GM23338 (cell line): ENCODE results near the gene AMPD3. TPM values are rescaled to one million over a fixed set of nuclear protein-coding genes. Genes with fewer than 3 reads are reported as not detected.

ENCODE experiments used
- ATAC-seq: fragments of 200-7000 bp; cut with Tn5 transposase; 3 replicates; pipeline ENCODE4 v1.9.1; 2020
- DNase-seq: peaks from one replicate; pipeline ENCODE4 v3.0.0-alpha.2; 2015; ENCODE audit warnings: low spot score
- H2AFZ ChIP-seq: fragments of 200-600 bp; sonication (generic); 2 replicates; pipeline ENCODE4 v1.8.0; 2016; ENCODE audit warnings: antibody characterized with exemption, mild to moderate bottlenecking, moderate library complexity
- H3F3A ChIP-seq: fragments of 200-600 bp; sonication (generic); replicated peaks from 2 replicates; pipeline ENCODE4 v1.8.0; 2017; ENCODE audit warnings: antibody characterized with exemption, mixed run types, low read depth
- H3K27ac ChIP-seq: fragments of 200-600 bp; sonication (generic); 2 replicates; pipeline ENCODE4 v1.6.1; 2016; ENCODE audit warnings: low read depth
- H3K27me3 ChIP-seq: fragments of 200-600 bp; sonication (generic); 2 replicates; pipeline ENCODE4 v1.8.0; 2016; ENCODE audit warnings: mild to moderate bottlenecking, mixed run types, moderate library complexity; ENCODE audit not compliant: insufficient read depth
- H3K36me3 ChIP-seq: fragments of 200-600 bp; sonication (generic); 2 replicates; pipeline ENCODE4 v1.8.0; 2016; ENCODE audit warnings: mild to moderate bottlenecking; ENCODE audit not compliant: insufficient read depth
- H3K4me1 ChIP-seq: fragments of 200-600 bp; sonication (generic); 2 replicates; pipeline ENCODE4 v1.8.0; 2016; ENCODE audit warnings: mild to moderate bottlenecking, moderate library complexity; ENCODE audit not compliant: insufficient read depth
- H3K4me2 ChIP-seq: fragments of 200-600 bp; sonication (generic); 2 replicates; pipeline ENCODE4 v1.7.1; 2017; ENCODE audit warnings: mixed run types
- H3K4me3 ChIP-seq: fragments of 200-600 bp; sonication (generic); 2 replicates; pipeline ENCODE4 v1.6.1; 2016; ENCODE audit warnings: mixed run types
- H3K79me2 ChIP-seq: fragments of 200-600 bp; sonication (generic); replicated peaks from 2 replicates; pipeline ENCODE4 v1.8.0; 2017; ENCODE audit warnings: mild to moderate bottlenecking; ENCODE audit not compliant: insufficient read depth
- H3K9me2 ChIP-seq: fragments of 200-600 bp; sonication (generic); 2 replicates; pipeline ENCODE4 v1.8.0; 2017; ENCODE audit not compliant: insufficient read depth
- H4K20me1 ChIP-seq: fragments of 200-600 bp; sonication (generic); replicated peaks from 2 replicates; pipeline ENCODE4 v1.8.0; 2017; ENCODE audit warnings: mild to moderate bottlenecking; ENCODE audit not compliant: insufficient read depth
- H3K27ac Mint-ChIP-seq: 2 replicates; pipeline ENCODE4 v1.8.0; 2020; ENCODE audit warnings: inconsistent platforms, mild to moderate bottlenecking, moderate library complexity, mixed read lengths
- H3K27me3 Mint-ChIP-seq: 3 replicates; pipeline ENCODE4 v1.8.0; 2022; ENCODE audit warnings: low read depth, mild to moderate bottlenecking, moderate library complexity, mixed read lengths, inconsistent platforms; ENCODE audit not compliant: insufficient read depth, poor library complexity
- H3K36me3 Mint-ChIP-seq: 3 replicates; pipeline ENCODE4 v1.8.0; 2021; ENCODE audit warnings: low read depth, mild to moderate bottlenecking, inconsistent platforms, moderate library complexity, mixed read lengths
- H3K4me1 Mint-ChIP-seq: 3 replicates; pipeline ENCODE4 v1.8.0; 2020; ENCODE audit warnings: mild to moderate bottlenecking, inconsistent platforms, mixed read lengths
- H3K4me3 Mint-ChIP-seq: 3 replicates; pipeline ENCODE4 v1.8.0; 2021; ENCODE audit warnings: moderate library complexity, mild to moderate bottlenecking, inconsistent platforms, mixed read lengths
- H3K9me3 Mint-ChIP-seq: 3 replicates; pipeline ENCODE4 v1.8.0; 2020; ENCODE audit warnings: moderate library complexity, mild to moderate bottlenecking, inconsistent platforms, mixed read lengths
- CREB1 ChIP-seq: fragments of 250-450 bp; sonication (Bioruptor Pico); IDR thresholded peaks from 2 replicates; pipeline ENCODE4 v1.5.0; 2020; ENCODE audit warnings: low read depth, mild to moderate bottlenecking, moderate library complexity
- EZH2 ChIP-seq: fragments of 200-600 bp; sonication (generic); IDR thresholded peaks from one replicate; pipeline ENCODE4 v1.8.0; 2017; ENCODE audit warnings: antibody characterized with exemption, mild to moderate bottlenecking, low read depth; ENCODE audit not compliant: unreplicated experiment
- EZH2phosphoT487 ChIP-seq: fragments of 200-600 bp; sonication (generic); IDR thresholded peaks from one replicate; pipeline ENCODE4 v1.8.1; 2018; ENCODE audit warnings: antibody characterized with exemption; ENCODE audit not compliant: unreplicated experiment
- JUNB ChIP-seq: IDR thresholded peaks from one replicate; pipeline ENCODE4 v1.6.1; 2016; ENCODE audit warnings: antibody characterized with exemption; ENCODE audit not compliant: unreplicated experiment
- NANOG ChIP-seq: IDR thresholded peaks from 2 replicates; pipeline ENCODE4 v1.6.1; 2016; ENCODE audit warnings: antibody characterized with exemption, borderline replicate concordance
- POLR2AphosphoS5 ChIP-seq: IDR thresholded peaks from 2 replicates; pipeline ENCODE4 v1.6.1; 2016; ENCODE audit warnings: antibody characterized with exemption, low read depth
- STAT1 ChIP-seq: IDR thresholded peaks from one replicate; pipeline ENCODE4 v1.6.1; 2016; ENCODE audit warnings: antibody characterized with exemption; ENCODE audit not compliant: unreplicated experiment
- ZNF114 ChIP-seq: fragments of 250-450 bp; sonication (Bioruptor Pico); IDR thresholded peaks from 2 replicates; pipeline ENCODE4 v1.5.0; 2020; ENCODE audit warnings: mild to moderate bottlenecking, moderate library complexity
- ZNF331 ChIP-seq: fragments of 250-450 bp; sonication (Bioruptor Pico); IDR thresholded peaks from 2 replicates; pipeline ENCODE4 v1.5.0; 2020; ENCODE audit warnings: low read depth, mild to moderate bottlenecking, moderate library complexity
- polyA plus RNA-seq: library from polyadenylated mRNA; unstranded; fragments of >200 nt; fragmentation: Nextera tagmentation; extraction: Ambion mirVana; gene quantifications from 2 replicates; pipeline ENCODE4 v1.2.1, GENCODE V29; 2016
- total RNA-seq: library from RNA; depleted of rRNA; stranded (reverse); fragments of >200 nt; shearing (Covaris generic); gene quantifications from 2 replicates; pipeline ENCODE4 v1.2.3, GENCODE V29; 2014
- TF ChIP-seq, protein P1 (sequence below): fragments of 250-450 bp; sonication (Bioruptor Pico); IDR thresholded peaks from 2 replicates; pipeline ENCODE4 v1.5.0; 2020; ENCODE audit warnings: mild to moderate bottlenecking, moderate library complexity
- TF ChIP-seq, protein P2 (sequence below): IDR thresholded peaks from 2 replicates; pipeline ENCODE4 v1.6.1; 2016; ENCODE audit warnings: antibody characterized with exemption
- TF ChIP-seq, protein P3 (sequence below): IDR thresholded peaks from one replicate; pipeline ENCODE4 v1.6.1; 2018; ENCODE audit warnings: antibody characterized with exemption; ENCODE audit not compliant: unreplicated experiment
- TF ChIP-seq, protein P4 (sequence below), 2 experiments: fragments of 200-600 bp in 1 of 2; sonication (generic) in 1 of 2; conservative IDR thresholded peaks; 2 replicates each; pipeline versions ENCODE4 v1.5.1 to v1.6.1; 2016 to 2017; ENCODE audit warnings: antibody characterized with exemption in 2 of 2, low read depth in 2 of 2, mild to moderate bottlenecking in 2 of 2, moderate library complexity in 1 of 2

The AMPD3 gene
- total and polyA plus RNA-seq, 2 experiments from 2014 or later: 1.6 to 2.1 TPM

DNA sequence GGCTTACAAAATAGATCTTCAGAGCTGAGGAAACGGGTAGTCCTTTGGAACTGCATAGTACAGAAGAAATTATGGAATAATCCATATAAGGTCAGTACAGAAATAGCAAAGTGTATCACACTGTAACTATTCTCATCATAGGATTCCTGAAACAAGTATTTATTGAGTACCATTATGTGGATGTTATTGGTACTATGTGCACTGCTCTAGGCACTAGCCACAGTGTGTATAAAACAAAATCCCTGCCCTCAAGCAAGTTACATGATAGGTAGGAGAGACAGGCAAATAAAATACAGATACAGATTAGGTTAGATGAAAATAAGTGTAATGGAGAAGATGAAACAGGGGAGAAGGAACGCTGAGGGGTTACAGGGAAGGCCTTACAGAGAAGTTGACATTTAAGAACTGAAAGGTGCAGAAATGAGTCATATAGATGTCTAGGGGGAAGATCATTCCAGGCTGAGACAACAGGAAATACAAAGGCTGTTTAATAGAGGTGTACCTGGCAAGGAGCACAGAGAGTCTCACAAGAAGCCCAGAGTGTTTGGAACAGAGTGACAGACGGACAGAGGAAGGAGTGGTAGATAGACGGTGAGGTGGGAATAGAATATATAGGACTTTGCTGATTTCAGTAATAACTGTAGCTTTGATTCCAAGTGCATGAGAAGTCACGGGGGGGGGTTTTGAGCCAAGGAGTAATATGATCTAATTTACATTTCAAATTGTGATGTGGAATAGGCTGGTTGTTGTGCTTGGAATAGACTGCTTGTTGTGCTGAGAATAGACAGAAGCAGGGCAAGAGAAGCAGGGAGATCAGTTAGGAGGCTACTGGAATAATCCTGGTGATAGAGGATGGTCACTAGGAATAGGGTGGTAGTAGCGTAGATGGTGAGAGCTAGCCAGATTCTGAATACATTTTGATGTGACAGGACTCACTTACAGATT is 72.2 kb downstream of the AMPD3 start:
- H3K27ac Mint-ChIP-seq: no peak overlapping the region
- no peaks in the 10 kb centered on the region for H3K4me1 Mint-ChIP-seq
- Histone ChIP-seq H3K4me3 (no peak overlapping the region), H3K9me2 (no peaks in the 10 kb centered on the region), H3K4me2 (no peak overlapping the region), H3K27me3 (no peaks in the 10 kb centered on the region), H2AFZ (no peak overlapping the region), H3K79me2 (no peaks in the 10 kb centered on the region), H4K20me1 (no peaks in the 10 kb centered on the region), H3K4me1 (no peaks in the 10 kb centered on the region), H3K36me3 (no peaks in the 10 kb centered on the region), H3K27ac (no peak overlapping the region), H3F3A (no peaks in the 10 kb centered on the region)
- H3K36me3 Mint-ChIP-seq: peaks cover 2% of the 10 kb centered on the region; the same call in 1 of the 3 replicates
- no peak for ATAC-seq
- no peaks in the 10 kb centered on the region for H3K27me3 Mint-ChIP-seq
- no peak for TF ChIP-seq STAT1
- TF ChIP-seq ZNF114 (CRISPR knock-in tag): no peak
- no peak for TF ChIP-seq NANOG
- TF ChIP-seq CREB1 (CRISPR knock-in tag): no peak
- TF ChIP-seq, protein P1, sequence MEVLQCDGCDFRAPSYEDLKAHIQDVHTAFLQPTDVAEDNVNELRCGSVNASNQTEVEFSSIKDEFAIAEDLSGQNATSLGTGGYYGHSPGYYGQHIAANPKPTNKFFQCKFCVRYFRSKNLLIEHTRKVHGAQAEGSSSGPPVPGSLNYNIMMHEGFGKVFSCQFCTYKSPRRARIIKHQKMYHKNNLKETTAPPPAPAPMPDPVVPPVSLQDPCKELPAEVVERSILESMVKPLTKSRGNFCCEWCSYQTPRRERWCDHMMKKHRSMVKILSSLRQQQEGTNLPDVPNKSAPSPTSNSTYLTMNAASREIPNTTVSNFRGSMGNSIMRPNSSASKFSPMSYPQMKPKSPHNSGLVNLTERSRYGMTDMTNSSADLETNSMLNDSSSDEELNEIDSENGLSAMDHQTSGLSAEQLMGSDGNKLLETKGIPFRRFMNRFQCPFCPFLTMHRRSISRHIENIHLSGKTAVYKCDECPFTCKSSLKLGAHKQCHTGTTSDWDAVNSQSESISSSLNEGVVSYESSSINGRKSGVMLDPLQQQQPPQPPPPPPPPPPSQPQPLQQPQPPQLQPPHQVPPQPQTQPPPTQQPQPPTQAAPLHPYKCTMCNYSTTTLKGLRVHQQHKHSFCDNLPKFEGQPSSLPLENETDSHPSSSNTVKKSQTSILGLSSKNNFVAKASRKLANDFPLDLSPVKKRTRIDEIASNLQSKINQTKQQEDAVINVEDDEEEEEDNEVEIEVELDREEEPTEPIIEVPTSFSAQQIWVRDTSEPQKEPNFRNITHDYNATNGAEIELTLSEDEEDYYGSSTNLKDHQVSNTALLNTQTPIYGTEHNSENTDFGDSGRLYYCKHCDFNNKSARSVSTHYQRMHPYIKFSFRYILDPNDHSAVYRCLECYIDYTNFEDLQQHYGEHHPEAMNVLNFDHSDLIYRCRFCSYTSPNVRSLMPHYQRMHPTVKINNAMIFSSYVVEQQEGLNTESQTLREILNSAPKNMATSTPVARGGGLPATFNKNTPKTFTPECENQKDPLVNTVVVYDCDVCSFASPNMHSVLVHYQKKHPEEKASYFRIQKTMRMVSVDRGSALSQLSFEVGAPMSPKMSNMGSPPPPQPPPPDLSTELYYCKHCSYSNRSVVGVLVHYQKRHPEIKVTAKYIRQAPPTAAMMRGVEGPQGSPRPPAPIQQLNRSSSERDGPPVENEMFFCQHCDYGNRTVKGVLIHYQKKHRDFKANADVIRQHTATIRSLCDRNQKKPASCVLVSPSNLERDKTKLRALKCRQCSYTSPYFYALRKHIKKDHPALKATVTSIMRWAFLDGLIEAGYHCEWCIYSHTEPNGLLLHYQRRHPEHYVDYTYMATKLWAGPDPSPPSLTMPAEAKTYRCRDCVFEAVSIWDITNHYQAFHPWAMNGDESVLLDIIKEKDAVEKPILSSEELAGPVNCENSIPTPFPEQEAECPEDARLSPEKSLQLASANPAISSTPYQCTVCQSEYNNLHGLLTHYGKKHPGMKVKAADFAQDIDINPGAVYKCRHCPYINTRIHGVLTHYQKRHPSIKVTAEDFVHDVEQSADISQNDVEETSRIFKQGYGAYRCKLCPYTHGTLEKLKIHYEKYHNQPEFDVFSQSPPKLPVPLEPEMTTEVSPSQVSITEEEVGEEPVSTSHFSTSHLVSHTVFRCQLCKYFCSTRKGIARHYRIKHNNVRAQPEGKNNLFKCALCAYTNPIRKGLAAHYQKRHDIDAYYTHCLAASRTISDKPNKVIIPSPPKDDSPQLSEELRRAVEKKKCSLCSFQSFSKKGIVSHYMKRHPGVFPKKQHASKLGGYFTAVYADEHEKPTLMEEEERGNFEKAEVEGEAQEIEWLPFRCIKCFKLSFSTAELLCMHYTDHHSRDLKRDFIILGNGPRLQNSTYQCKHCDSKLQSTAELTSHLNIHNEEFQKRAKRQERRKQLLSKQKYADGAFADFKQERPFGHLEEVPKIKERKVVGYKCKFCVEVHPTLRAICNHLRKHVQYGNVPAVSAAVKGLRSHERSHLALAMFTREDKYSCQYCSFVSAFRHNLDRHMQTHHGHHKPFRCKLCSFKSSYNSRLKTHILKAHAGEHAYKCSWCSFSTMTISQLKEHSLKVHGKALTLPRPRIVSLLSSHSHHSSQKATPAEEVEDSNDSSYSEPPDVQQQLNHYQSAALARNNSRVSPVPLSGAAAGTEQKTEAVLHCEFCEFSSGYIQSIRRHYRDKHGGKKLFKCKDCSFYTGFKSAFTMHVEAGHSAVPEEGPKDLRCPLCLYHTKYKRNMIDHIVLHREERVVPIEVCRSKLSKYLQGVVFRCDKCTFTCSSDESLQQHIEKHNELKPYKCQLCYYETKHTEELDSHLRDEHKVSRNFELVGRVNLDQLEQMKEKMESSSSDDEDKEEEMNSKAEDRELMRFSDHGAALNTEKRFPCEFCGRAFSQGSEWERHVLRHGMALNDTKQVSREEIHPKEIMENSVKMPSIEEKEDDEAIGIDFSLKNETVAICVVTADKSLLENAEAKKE (CRISPR knock-in tag): no peak
- TF ChIP-seq EZH2: no peak
- TF ChIP-seq, protein P2, sequence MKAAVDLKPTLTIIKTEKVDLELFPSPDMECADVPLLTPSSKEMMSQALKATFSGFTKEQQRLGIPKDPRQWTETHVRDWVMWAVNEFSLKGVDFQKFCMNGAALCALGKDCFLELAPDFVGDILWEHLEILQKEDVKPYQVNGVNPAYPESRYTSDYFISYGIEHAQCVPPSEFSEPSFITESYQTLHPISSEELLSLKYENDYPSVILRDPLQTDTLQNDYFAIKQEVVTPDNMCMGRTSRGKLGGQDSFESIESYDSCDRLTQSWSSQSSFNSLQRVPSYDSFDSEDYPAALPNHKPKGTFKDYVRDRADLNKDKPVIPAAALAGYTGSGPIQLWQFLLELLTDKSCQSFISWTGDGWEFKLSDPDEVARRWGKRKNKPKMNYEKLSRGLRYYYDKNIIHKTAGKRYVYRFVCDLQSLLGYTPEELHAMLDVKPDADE: no peak
- TF ChIP-seq, protein P3, sequence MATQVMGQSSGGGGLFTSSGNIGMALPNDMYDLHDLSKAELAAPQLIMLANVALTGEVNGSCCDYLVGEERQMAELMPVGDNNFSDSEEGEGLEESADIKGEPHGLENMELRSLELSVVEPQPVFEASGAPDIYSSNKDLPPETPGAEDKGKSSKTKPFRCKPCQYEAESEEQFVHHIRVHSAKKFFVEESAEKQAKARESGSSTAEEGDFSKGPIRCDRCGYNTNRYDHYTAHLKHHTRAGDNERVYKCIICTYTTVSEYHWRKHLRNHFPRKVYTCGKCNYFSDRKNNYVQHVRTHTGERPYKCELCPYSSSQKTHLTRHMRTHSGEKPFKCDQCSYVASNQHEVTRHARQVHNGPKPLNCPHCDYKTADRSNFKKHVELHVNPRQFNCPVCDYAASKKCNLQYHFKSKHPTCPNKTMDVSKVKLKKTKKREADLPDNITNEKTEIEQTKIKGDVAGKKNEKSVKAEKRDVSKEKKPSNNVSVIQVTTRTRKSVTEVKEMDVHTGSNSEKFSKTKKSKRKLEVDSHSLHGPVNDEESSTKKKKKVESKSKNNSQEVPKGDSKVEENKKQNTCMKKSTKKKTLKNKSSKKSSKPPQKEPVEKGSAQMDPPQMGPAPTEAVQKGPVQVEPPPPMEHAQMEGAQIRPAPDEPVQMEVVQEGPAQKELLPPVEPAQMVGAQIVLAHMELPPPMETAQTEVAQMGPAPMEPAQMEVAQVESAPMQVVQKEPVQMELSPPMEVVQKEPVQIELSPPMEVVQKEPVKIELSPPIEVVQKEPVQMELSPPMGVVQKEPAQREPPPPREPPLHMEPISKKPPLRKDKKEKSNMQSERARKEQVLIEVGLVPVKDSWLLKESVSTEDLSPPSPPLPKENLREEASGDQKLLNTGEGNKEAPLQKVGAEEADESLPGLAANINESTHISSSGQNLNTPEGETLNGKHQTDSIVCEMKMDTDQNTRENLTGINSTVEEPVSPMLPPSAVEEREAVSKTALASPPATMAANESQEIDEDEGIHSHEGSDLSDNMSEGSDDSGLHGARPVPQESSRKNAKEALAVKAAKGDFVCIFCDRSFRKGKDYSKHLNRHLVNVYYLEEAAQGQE: no peak
- TF ChIP-seq ZNF331 (CRISPR knock-in tag): no peak
- no peak for TF ChIP-seq JUNB
- no peak for TF ChIP-seq EZH2phosphoT487
- no peak for TF ChIP-seq POLR2AphosphoS5
- TF ChIP-seq, protein P4, sequence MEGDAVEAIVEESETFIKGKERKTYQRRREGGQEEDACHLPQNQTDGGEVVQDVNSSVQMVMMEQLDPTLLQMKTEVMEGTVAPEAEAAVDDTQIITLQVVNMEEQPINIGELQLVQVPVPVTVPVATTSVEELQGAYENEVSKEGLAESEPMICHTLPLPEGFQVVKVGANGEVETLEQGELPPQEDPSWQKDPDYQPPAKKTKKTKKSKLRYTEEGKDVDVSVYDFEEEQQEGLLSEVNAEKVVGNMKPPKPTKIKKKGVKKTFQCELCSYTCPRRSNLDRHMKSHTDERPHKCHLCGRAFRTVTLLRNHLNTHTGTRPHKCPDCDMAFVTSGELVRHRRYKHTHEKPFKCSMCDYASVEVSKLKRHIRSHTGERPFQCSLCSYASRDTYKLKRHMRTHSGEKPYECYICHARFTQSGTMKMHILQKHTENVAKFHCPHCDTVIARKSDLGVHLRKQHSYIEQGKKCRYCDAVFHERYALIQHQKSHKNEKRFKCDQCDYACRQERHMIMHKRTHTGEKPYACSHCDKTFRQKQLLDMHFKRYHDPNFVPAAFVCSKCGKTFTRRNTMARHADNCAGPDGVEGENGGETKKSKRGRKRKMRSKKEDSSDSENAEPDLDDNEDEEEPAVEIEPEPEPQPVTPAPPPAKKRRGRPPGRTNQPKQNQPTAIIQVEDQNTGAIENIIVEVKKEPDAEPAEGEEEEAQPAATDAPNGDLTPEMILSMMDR (conservative IDR thresholded peaks at IDR 0.05; ENCODE audit: low read depth in 2 of 2): no peak
- DNase-seq: no peak
- H3K4me3 Mint-ChIP-seq: no peak overlapping the region
- H3K9me3 Mint-ChIP-seq: no peaks in the 10 kb centered on the region
